Hematopoietic multipotent progenitor cell treated with erythropoietin and hydrocortisone succinate and interleukin-3 and kit ligand, for 17 days (in vitro differentiated cells): ENCODE measurements around the gene UBR1.
"Not testable (repeated sequence)": the region's sequence is repeated elsewhere in the genome, so short reads cannot be mapped to it uniquely, and the experiment has no call there.

Source experiments
- DNase-seq: peaks from one replicate; pipeline ENCODE4 v3.0.0-alpha.2; 2015; ENCODE audit warnings: low spot score

UBR1 gene

DNA sequence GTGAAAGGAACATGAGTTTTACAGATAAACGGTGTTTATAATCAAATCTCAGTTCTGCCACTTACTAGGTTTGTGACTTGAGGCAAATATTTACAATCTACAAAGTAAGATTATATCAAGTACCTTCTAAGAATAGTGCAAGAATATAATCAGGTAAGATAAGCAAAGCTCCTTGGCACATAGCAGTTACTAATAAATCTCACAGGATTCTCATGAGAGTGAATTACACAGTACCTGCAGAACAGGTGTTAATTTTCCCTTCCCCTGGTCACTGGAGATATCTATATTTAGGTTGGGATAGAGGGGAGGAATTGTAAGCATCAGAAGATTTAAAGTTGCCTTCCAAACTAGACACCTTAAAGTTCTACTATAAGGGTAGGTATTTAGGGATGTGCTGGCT is 53.0 kb downstream of the UBR1 start:
- no peak for DNase-seq

DNA sequence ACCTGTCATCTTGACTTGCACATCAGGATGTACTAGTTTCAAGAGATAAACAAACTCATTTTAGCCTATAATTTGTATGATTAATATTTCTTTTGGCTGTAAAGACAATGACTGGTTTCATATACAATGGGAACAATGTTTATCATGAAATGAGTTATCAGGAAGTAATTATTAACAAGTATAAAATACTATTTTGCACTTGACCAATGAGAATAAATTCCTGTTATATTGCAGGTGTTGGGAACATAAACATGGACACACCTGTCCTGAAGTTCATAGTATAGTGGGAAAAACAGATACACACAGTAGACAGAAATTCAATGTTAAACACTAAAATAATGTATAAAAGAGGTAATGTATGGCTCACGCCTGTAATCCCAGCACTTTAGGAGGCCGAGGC is 56.9 kb downstream of the UBR1 start:
- no peak for DNase-seq

- DNase-seq: no peak
These were observed 59.4 kb downstream of the UBR1 start for GRCh38 chr15:43046484-43046883.

GRCh38 chr15:43042885-43043284 is 63.0 kb downstream of the UBR1 start:
- no peak for DNase-seq

- not testable (repeated sequence) for DNase-seq
These were observed 64.8 kb downstream of the UBR1 start for GRCh38 chr15:43041085-43041484.

DNA sequence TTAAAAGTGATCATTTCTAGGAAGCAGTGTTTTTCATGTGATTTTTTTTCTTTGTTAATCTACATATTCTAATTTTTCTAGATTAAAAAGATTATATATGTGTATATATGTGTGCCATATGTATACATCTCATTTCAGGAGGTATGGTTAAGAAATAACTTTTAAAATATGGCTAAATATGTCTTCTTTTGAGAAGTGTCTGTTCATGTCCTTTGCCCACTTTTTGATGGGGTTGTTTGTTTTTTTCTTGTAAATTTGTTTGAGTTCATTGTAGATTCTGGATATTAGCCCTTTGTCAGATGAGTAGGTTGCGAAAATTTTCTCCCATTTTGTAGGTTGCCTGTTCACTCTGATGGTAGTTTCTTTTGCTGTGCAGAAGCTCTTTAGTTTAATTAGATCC is 70.6 kb downstream of the UBR1 start:
- DNase-seq: not testable (repeated sequence)

DNA sequence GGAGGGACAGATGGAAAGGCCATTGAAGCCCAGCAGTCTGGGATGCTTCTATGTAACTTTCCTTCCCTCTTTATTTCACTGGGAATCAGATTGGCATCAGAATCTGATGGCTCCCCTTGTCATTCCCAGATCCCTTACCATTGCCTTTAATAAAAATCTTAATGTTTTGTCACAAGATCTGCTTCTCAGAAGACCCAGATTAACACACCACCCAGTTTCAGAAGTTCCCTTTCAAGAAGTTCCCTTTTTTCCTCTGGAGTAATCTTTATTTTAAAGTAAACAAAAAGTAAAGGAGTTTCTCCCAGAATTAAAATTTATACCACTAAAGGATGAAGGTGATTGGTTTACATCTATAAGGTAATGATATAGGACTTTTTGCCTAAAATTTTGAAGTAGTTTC is 76.4 kb downstream of the UBR1 start:
- no peak for DNase-seq

DNA sequence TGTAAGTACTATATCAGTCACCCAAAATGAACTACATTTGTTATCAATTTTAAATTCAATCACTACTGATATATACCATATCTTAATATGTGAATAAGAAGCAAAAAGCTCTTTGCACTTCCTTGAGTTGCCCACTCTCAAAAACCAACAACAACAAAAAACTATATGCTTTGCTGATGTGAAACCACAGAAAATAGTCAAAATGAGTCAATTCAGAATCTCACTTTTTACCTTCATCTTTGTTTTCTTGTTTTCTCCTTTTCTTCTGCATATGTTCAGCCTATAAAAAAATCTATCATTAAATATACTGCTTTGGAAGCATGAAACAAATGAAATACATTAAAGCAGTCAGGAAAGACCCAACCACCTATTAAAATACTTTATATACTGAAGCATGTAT is 80.7 kb downstream of the UBR1 start:
- DNase-seq: no peak

DNA sequence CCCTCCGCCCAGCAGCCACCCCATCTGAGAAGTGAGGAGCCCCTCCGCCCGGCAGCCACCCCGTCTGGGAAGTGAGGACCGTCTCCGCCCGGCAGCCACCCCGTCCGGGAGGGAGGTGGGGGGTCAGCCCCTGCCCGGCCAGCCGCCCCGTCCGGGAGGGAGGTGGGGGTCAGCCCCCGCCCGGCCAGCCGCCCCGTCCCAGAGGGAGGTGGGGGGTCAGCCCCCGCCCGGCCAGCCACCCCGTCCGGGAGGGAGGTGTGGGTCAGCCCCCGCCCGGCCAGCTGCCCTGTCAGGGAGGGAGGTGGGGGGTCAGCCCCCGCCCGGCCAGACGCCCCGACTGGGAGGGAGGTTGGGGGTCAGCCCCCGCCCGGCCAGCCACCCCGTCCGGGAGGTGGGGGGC is 91.2 kb downstream of the UBR1 start:
- DNase-seq: not testable (repeated sequence)

- no peak for DNase-seq
These were observed 96.6 kb downstream of the UBR1 start for GRCh38 chr15:43009206-43009605.

- no peak for DNase-seq
These were observed 97.7 kb downstream of the UBR1 start for GRCh38 chr15:43008150-43008549.

- no peak for DNase-seq
These were observed 98.3 kb downstream of the UBR1 start for GRCh38 chr15:43007551-43007950.

DNA sequence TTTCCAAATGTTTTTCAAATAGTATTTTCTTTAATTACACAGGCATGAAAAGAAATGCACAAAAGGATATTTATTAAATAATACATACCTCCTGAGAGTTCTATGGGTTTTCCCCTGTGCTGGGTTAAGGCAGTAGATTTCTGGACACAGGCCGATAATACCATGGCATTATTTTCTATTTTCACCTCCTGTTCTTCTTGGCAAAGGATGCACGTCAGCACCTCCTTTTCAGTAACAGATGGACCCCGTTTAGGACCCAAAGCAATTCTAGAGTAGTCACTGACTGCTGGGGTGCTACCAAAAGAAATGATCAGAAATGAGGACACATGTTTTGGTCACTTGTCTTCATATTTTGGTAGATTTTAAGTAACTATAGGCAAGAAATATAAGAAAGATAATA is 98.8 kb downstream of the UBR1 start:
- no peak for DNase-seq

DNA sequence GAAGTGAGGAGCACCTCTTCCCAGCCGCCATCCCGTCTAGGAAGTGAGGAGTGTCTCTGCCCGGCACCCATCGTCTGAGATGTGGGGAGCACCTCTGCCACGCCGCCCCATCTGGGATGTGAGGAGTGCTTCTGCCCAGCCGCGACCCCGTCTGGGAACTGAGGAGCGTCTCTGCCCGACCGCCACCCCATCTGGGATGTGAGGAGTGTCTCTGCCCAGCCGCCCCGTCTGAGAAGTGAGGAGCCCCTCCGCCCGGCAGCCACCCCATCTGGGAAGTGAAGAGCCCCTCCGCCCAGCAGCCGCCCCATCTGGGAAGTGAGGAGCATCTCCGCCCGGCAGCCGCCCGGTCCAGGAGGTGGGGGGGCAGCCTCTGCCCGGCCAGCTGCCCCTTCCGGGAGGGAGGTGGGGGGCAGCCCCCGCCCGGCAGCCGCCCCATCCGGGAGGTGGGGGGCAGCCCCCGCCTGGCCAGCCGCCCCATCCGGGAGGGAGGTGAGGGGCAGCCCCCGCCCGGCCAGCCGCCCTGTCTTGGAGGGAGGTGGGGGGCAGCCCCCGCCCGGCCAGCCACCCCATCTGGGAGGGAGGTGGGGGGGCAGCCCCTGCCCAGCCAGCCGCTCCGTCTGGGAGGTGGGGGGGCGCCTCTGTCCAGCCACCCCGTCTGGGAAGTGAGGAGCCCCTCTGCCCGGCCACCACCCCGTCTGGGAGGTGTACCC is 100.8 kb downstream of the UBR1 start:
- not testable (repeated sequence) for DNase-seq

GRCh38 chr15:42999201-42999779 is 106.5 kb downstream of the UBR1 start:
- no peak for DNase-seq

GRCh38 chr15:42996871-42997270 is 109.0 kb downstream of the UBR1 start:
- no peak for DNase-seq

DNA sequence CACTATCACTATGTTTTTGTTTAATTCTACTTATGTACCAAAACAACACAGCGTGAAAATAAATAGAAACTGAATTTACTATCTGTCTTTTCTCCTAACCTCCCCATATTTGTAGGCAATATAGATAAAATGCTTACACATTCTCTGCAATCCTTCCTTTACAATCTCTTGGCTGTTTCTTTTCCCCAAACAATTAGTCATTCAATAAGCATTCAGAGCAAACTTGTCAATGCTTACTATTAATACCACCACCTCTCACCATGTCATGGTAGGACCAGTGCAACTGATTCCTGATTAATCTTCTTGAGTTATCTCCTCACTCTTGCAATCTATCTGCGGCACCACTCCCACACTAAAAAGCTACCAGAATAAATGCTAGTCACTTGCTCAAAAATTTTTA is 111.3 kb downstream of the UBR1 start:
- DNase-seq: no peak

- no peak for DNase-seq
These were observed 113.2 kb downstream of the UBR1 start for GRCh38 chr15:42992626-42993025.

DNA sequence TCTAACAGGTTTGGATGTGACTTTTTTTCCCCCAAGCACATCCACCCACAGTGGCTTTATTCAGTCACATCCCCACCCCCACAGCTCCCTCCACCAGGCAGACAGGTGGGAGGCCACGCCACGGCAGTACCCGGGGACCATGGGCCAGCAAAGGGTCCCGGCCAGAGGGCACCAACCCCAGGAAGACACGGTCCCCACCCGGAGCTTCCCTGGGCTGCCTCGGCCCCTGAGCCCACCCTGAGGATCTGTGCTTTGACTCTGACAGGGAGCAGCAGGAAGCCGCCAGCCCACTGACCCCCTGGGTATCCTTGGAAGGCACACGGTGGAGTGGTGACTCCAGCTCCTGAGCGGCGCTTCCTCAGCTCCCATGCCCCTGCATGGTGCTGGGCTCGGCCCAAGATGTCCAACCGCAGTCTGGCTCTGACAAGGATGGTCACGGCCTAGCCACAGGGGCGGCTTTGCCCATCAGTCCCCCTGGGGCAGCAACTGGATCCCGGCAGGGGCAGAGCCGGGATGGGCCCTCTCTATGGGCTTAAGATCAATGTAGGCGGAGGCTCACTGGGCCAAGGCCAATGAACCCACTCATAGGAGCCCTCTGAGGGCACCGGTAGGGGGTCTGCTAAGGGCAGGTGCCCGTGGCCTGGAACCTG is 119.0 kb downstream of the UBR1 start:
- DNase-seq: no peak

- no peak for DNase-seq
These were observed 121.3 kb downstream of the UBR1 start for GRCh38 chr15:42984493-42985034.

DNA sequence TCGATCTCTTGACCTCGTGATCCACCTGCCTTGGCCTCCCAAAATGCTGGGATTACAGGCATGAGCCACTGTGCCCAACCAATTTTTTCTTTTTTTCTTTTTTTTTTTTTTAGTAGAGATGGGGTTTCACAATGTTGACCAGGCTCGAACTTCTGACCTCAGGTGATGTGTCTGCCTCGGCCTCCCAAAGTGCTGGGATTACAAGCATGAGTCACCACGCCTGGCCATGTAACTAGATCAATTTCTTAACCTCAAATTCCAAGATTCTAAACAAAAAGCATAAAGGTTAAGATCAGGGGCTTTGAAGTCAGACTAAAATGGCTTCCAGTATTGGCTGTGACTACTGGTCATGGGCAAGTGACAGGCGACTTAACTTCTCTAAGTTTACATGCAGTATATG is 126.7 kb downstream of the UBR1 start:
- DNase-seq: not testable (repeated sequence)

- DNase-seq: no peak
These were observed 131.5 kb downstream of the UBR1 start for GRCh38 chr15:42974202-42974862.

GRCh38 chr15:42973114-42973513 is 132.7 kb downstream of the UBR1 start:
- no peak for DNase-seq
